NCI-H345 (cell line): Measurements from ENCODE around the gene SH3GL1.
"Not testable (repeated sequence)": the region's sequence is repeated elsewhere in the genome, so short reads cannot be mapped to it uniquely, and the experiment has no call there.

Source experiments
- DNase-seq: peaks from one replicate; lab custom pipeline; 2025; lab: John Stamatoyannopoulos, UW

Gene SH3GL1

DNA sequence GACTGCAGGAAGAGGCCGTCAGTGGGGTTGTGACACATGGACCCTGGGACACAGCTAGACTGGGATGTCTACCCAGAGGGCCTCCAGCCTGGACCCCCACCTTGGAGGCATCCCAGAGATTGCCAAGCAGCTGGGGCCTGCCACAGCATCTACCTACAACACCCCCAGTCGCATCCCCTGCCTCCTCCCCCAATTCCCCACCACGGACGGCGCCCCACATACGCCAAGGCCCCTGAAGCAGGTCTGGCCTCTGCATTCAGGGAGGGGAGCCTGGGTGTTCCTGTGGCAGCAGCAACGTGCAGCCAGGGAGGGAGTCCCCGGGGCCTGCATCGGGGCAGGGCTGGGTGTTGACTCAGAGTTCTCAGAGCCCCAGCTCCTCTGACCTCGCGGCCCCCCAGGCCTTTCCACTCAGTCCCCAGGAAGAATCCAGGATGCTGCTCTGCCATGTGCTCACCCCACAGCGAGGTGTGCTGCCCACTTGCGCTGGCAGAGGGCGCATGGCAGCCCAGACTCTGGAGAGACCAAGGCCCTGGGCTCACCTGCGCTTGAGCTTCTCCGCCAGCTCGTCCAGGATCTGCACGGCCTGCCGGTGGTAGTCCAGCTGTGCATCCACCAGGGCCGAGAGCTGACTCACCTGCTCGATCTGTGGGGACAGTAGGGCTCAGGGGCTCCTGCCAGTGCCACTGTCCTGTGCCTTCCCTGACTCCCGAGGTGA, 37.4 kb downstream of the SH3GL1 start:
- no peak for DNase-seq

DNA sequence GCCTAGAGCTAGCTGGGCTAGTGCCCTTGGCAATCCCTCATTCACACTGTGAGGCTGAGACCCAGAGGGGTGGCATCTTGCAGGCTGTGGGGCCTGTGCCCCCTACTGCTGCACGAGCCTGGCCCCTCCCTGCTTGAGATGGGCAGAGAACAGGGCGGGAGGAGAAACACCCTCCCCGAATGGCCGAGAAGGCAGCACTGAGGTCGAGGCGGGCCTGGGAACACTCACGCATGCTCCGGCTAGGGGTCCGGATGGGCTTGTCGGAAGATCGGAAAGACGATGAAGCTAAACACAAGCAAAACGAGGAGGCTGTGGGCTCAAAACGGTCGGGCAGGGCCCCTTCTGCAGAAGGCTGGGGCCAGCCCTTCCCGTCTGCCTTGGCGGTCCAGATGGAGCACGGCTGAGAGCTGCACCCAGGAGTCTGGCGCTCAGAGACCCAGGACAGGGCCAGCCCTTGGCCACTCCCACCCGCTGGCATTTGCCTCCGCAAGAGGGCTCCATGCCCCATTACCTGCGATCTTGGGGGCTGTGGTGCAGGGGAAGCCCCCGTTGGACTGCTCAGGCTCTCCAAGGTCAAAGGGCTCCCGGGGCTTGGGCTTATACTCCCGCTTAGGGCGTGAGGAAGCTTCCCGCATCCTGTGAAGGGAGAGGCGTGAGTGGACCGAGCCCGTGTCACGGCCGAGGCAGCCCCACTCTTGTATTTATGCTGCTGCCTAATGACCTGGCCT, 38.1 kb downstream of the SH3GL1 start:
- no peak for DNase-seq

DNA sequence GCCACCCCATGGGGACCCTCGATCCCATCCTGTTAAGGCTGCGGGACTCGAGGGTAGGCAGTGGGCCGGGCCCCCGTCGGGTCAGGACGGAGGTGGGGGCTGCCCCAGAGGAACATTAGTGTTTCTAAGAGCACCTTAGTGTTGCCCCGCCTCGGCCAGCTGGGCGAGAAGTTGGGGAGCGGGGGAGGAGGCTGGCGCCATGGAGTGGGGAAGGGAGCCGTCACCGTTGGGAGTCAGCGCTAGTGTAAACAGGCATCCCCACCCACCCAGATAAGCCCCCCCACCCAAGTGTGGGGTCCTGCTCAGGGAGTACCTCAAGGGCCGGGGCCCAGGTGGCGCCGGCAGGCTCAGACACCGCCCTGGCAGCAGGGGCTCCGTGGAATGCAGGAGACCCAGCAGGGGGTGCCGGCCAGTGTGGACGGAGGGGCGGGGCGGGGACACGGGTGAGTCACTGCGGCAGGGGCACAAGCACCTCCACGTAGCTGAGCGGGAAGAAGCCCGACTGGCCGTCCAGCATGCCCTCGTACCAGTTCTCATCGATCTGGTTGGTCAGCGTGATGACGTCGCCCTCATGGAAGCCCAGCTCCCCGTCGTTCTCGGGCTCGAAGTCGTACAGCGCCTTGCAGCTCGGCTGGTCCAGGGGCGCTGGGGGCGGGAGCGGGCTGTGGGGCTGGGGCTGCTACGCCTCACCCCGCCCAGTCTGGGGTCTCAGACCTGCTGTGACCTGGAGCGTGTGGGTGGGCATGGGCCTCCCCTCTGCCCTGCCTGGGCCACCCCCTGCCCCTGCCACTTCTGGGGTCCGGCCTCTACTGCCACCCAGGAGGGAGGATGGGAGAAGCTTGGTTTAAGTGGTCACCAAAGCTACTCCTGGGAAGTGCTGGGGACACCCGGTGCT, 38.9 kb downstream of the SH3GL1 start:
- no peak for DNase-seq

DNA sequence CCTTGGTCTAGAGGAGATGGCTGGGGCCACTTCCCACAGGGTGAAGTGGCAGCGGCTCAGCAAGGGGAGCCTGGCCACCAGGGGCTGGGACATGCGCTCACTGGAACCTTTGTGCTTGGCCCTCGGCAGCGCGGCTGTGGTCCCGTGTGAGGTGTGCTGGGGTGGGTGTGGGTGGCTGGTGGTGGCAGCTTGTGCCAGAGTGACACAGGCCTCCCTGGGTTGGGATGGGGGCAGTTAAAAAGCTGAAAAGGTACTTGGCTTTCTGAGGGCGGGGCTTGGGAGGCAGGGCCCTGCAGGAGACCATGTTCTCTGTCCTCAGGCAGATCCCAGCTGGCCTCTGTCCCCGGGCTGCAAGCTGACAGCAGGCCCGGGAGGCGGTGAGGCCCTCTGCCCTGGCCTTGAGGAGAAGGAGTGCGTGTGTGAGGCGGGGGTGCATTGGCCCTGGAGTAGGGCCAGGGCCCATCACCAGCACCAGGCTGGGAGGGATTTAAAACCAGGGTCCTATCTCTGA, 39.7 kb downstream of the SH3GL1 start:
- no peak for DNase-seq

DNA sequence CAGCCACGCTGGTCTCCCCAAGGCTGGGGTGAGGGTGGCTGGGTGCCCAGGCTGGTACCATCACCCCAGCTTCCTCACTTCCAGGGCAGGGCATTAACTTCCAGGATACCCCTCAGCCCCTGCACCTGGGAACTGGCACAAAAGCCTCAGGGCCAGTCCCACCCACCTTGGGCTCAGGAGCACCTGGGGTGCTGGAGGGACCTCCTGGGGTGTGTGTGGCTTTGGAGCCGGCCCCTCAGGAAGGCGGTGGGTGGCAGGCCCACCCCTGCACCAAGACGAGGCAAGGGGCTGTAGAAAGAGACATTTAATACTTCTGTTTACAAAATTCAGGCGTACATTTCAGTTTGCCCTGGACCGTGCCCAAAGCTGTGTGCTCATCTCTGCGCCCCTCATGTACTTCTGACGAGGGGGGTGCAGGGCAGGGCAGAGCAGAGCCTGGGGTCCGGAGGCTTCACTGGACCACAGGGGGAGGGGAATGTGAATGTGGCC, 40.2 kb downstream of the SH3GL1 start:
- no peak for DNase-seq

DNA sequence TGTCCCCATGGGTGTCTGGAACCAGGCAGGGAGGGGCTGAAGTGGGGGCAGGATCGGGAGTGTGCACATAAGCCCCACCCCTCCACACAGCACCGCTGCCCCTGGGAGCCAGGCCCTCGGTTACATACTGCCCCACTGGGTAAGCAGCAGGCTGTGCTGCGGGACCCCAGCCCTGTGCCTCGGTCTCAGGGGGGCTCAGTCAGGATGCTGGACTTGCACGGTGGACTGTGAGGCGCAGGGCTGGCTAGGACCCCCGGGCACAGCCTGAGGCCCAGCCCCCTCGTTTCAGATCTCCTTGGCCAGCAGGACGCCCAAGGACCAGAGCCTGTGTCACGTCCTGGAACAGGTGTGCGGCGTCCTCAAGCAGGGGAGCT, 40.7 kb downstream of the SH3GL1 start:
- DNase-seq, result no peak

DNA sequence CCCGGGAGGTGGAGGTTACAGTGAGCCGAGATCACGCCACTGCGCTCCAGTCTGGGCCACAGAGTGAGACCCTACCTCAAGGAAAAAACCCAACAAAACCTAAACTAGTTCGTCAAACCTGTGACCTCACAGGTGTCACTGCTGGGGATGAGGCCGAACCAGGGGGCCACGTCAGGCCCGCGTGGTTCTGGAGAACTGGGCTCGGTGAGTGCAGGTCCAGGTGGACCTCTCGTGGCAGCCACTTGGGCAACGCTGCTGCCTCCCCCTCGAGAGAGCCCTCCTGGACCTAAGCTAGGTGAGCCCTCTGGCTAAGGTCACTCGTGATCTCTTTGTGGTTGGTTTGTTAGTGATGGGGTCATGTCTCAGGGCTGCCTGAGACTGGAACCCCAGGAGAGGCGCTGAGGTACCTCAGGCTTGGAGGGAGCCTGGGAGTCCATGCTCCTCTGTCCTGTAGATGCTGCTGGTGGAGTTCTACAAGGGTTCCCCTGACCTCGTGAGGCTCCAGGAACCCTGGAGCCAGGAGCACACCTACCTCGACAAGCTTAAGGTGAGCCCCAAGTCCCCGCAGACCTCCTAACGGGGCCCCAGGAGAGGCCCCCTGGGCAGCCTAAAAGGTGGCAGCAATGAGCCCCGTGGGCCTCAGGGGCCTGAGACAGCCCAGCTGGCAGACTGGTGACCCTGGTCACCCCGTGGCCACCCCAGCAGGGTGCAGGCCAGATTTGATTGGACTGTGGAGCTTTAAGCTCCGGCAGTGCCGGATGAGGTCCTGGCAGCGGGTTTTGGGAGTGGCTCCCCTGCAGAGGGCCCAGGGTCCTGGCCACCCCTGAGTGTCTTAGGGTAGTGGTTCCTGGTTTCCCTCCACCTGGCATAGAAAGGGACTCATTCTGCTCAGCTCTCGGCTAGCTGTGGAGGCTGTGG, 41.4 kb downstream of the SH3GL1 start:
- no peak for DNase-seq

DNA sequence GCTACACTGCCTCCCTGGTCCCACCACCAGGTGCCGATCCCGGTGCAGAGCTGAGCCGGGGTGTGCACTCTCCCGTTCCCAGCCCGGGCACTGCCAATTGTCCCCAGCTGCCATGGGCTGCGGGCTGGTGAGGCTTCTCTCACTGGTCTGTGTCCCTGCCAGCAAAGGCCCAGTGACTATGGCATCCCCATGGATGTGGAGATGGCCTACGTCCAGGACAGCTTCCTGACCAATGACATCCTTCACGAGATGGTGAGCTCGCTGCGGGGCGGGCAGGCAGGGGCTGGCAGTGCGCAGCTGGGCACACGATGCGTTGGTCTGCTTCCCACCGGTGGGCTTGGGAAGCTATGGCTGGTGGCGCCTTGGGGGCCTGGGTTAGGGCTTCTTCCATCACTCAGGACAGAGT, 42.4 kb downstream of the SH3GL1 start:
- DNase-seq, result no peak

DNA sequence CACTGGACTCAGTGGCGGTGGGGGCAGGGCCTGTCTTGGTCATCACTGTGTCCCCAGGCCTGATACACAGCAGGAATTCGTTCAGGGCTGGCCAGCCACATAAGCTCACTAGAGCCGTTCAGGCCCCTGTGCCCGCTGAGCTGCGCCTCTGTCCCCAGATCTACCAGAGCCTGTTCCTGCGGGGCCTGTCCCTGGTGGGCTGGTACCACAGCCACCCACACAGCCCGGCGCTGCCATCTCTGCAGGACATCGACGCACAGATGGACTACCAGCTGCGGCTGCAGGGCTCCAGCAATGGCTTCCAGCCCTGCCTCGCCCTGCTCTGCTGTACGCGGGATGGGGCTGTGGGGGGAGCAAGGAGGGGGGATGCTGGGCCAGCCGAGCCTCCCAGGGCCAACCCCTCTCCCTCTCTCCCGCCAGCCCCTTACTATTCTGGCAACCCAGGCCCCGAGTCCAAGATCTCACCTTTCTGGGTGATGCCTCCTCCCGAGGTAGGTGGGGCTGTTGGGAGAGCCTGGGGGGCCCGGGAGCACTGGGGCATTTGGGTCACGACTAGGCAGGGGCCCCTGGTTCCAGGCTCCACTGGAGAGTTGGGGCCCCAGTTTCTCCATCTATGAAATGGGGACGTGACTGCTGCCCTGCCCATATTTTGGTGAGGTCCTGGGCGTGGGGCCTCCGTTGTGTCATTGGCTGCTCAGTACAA, 43.1 kb downstream of the SH3GL1 start:
- no peak for DNase-seq

DNA sequence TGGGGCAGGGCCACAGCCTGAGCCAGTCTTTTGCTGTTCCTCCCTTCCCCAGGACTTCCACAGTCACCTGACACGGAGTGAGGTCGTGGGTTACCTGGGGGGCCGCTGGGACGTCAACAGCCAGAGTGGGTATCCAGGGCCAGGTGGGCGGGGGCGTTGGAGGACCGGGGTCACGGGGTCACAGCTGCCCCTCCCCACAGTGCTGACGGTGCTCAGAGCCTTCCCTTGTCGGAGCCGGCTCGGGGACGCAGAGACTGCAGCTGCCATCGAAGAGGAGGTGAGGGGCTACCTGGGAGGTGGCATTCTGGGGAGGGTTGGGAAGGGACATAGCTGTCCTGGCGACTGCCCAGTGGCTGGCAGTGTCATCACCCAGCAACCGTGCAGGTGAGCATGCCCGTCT, 45.5 kb downstream of the SH3GL1 start:
- no peak for DNase-seq

DNA sequence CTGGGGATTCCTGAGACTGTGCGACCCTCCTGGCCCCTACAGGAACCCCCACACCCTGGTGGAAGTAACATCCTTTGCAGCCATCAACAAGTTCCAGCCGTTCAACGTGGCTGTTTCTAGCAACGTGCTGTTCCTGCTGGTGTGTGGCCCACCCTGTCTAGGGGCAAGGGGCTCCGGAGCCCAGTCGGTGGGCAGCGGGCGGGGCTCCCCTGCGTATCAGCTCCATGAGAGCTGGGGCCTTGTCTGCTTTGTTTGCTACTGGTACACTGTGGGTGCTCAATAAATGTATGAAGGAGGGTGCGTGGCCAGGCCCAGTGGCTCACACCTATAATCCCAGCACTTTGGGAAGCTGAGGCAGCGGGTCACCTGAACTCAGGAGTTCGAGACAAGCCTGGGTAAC, 46.1 kb downstream of the SH3GL1 start:
- DNase-seq, result no peak

DNA sequence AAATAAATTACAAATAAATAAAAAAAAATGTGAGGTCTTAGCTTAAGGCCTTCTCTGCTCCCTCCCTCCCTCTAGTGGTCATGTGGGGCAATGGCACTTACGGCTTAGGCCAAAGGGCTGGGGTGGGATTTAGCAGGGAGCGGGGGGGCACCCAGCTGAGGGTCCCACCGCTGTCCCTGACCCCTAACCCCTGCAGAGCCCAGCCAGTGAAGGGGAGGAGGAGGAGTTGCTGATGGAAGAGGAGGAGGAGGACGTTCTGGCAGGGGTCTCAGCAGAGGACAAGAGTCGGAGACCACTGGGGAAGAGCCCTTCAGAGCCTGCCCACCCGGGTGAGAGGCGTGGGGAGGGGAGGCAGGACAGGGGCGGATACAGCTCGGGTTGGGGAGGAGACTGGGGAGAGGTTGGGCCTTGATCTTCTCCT, 47.6 kb downstream of the SH3GL1 start:
- peak; percentile 41 for DNase-seq

DNA sequence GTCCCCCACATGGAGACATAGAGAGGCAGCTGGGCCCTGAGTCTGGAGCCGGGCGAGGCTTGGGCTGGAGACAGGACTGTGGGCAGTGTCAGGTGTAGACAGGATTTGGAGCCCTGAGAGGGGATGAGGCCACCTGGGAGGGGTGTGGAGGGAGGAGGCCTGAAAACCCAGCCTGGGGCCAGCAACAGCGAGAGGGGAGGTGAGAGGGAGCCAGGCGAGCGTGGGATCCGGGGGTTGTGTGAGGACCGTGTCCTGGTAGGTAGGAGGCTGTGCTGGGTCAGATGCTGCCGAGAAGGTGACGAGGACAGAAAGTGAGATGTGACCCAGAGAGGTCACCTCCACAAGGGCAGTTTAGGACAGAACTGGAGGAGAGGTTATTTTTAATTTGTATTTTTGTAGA, 49.6 kb downstream of the SH3GL1 start:
- DNase-seq, result no peak

DNA sequence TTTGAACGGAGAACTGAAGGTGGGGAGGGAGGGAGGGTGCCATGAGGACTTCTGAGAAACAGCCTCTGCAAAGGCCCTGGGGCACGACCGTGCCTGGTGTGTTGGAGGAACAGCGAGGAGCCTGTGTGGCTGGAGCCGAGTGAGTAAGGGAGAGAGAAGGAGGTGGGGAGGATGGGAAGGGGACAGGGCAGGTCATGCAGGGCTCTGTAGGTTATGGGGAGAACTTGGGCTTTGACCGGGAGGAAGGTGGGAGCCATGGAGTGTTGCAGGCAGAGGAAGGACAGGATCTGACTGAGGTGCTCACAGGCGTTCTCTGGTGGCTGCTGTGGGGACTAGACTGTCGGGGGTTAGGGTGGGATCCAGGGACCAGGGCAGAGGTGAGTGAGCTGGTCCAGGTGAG, 50.2 kb downstream of the SH3GL1 start:
- no peak for DNase-seq

DNA sequence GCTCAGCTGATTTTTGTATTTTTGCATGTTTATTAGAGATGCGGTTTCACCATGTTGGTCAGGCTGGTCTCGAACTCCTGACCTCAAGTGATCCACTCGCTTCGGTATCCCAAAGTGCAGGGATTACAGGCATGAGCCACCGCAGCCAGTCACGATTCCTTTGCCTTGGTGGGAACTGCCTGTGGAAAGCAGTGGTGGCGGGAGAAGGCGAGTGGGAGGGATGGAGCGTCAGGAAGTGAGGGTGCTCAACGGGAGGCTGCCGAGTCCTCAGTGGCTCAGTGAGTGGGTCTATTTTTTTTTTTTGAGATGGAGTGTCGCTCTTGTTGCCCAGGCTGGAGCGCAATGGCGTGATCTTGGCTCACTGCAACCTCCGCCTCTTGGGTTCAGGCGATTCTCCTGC, 51.1 kb downstream of the SH3GL1 start:
- not testable (repeated sequence) for DNase-seq

DNA sequence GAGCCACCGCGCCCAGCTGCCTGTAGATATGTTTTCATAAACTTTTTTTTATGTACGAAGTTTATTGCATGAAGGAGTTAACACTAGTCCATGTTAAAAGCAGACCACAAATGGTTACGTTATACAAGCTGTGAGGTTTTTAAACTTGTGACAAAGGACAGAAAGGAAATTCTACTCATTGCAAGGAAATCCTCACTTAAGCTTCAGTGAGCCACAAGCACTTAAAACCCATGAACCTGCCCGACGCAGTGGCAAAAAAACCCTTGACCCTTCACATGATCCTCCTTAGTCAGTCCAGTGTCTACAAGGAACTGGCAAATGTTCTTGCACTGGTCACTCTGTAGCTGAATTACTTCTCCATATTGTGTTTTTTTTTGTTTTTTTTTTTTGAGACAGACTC, 52.8 kb downstream of the SH3GL1 start:
- no peak for DNase-seq

DNA sequence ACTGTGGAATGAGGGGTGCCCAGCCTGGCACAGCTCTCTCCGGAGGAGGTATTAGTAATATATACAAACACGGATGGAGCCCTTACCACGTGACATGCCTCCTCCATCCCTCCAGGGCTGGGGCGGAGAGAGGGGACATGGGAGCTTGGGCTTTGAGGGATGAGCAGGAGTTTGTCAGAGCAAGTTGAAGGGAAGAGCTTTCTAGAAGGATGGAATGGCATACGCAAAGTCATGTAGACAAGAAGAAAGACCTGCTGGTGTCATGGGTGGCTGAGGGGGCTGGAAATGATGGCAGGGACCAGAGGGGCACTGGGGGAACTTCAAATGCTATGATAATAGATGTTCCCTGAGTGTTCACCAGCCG, 54.3 kb downstream of the SH3GL1 start:
- no peak for DNase-seq

DNA sequence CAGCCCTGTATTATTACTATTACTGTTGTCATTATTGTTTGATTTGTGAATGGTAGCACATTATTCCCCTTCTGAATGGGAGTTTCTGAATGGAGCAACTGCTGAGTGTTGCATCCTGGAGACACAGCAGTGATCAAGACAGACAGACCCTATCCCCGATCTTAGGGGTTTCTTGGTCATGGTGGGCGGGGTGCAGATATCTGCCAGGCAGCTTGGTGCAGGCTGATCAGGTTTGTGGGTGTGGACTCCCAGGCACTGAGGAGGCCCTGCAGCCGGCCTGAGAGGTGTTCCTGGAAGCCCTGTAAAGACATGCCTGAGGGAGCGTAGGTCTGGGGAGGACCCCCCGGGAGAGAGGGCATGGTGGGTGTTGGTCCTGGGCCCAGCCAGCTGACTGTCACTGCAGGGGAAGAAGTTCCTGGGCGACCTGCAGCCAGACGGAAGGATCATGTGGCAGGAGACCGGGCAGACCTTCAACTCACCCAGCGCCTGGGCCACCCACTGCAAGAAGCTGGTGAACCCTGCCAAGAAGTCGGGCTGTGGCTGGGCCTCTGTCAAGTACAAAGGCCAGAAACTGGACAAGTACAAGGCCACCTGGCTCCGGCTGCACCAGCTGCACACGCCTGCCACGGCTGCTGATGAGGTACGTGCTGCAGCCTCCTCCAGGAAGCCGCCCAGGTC, 54.9 kb downstream of the SH3GL1 start:
- no peak for DNase-seq

DNA sequence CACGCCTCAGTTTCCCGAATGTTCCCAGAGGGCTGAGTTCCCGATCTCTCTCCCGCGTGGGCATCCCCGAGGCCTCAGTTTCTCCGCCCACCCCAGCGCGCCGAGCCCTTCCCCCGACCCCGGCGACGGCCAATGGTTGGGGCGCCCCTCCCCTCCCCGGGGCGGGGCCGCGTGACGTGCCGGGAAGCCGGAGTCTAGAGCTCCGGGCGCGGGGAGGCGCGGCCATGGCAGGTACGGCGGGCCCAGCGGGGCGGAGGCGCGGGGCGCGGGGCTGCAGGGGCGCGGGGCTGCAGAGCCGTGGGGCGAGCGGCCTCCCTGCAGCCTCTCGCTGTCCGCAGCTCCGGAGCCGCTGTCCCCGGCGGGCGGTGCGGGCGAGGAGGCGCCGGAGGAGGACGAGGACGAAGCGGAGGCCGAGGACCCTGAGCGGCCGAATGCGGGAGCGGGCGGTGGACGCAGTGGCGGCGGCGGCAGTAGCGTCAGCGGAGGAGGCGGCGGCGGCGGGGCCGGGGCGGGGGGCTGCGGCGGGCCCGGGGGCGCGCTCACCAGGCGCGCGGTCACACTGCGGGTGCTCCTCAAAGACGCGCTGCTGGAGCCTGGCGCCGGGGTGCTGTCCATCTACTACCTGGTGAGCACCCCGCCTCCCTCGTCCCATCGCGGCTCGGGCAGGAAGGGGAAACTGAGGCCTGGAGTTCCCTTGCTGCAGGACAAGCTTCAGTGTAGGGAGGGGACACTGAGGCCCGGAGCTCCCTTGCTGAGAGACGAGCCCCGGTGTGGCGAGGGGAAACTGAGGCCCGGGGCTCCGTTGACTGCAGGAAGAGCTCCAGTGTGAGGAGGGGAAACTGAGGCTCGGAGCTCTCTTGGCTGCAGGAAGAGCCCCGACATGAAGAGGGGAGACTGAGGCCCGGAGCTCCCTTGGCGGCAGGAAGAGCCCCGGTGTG, 56.7 kb downstream of the SH3GL1 start, which contains the start of gene MPND:
TSS of gene MPND (plus strand) at position 193 of the 938 bp plus-strand sequence. CDS start at position 225, 32 bp downstream.
- peak; percentile 93 for DNase-seq
